Measurements from ENCODE around the gene IL34. TPM values are rescaled to one million over a fixed set of nuclear protein-coding genes. Genes with fewer than 3 reads are reported as not detected.

The IL34 gene
- total and polyA plus RNA-seq, 2 experiments from 2014 or later: not detected

DNA sequence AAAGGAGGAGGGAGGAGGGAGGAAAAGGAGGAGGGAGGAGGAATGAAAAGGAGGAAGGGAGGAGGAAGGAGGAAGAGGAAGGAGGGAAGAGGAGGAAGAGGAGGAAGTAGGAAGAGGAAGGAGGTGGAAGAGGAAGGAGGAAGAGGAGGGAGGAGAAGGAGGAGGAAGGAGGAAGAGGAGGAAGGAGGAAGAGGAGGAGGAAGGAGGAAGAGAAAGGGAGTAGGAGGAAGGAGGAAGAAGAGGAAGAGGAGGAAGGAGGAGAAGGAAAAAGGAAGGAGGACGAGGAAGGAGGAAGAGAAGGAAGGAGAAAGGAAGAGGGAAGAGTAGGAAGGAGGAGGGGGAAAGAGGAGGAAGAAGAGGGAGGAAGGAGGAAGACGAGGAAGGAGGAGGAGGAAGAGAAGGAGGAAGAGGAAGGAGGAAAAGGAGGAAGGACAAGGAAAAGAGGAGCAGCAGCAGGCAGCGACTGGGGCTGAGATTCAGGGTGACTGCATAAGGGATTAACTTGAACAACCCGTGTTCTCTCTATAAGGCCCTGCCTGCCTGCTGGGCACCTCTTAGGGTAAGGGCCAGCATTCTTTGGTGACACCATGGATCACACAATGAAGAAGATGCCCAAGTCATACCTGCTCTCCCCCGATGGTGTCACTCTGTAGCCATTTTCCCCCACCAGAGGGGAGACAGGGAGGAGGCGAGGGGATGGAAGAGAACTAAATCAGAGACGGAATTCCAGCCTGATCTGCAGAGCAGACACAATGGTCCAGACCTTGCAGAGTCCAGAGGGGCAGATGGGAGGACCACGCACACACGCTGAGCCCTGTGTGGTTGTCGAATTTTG is 1.4 kb upstream of the IL34 start:
- Histone ChIP-seq H3K4me2 (ENCODE audit: unreplicated experiment) (no peak overlapping the region), H3K9me3 (ENCODE audit: low read depth) (no peaks in the 10 kb centered on the region), H2AFZ (no peak overlapping the region), H3F3A (ENCODE audit: insufficient read depth) (no peaks in the 10 kb centered on the region), H3K9ac (no peak overlapping the region), H3K36me3 (ENCODE audit: low read depth) (no peaks in the 10 kb centered on the region), H3K4me3 (no peak overlapping the region), H3K27ac (no peak overlapping the region), H3K4me1 (ENCODE audit: insufficient read depth) (0 out of 2 replicates have a peak, but pooled peaks cover 7% of the 10 kb centered on the region), H3K9me2 (ENCODE audit: insufficient read depth) (no peaks in the 10 kb centered on the region), H3K79me2 (ENCODE audit: insufficient read depth) (no peaks in the 10 kb centered on the region), H4K20me1 (ENCODE audit: insufficient read depth) (no peaks in the 10 kb centered on the region), H3K27me3 (replicated peaks; ENCODE audit: insufficient read depth) (no peaks in the 10 kb centered on the region)
- DNase-seq: no peak
- TF ChIP-seq EZH2phosphoT487 (IDR thresholded peaks at IDR 0.05; ENCODE audit: insufficient read depth, low read depth): no peak
- TF ChIP-seq EZH2 (IDR thresholded peaks at IDR 0.05; ENCODE audit: insufficient read depth, poor library complexity, severe bottlenecking): no peak
- WGBS, 2 experiments (ENCODE audit: low coverage in 1 of 2, low lambda C conversion rate in 2 of 2, missing lambda C conversion rate in 2 of 2): 65 to 68% methylated on average over 10 of the region's 10 CpGs
- in situ Hi-C loops (cut with MboI): loop anchor here (10.0 kb wide), 2 partner anchors 110 to 290 kb away; no protein-coding TSS in a partner anchor

DNA sequence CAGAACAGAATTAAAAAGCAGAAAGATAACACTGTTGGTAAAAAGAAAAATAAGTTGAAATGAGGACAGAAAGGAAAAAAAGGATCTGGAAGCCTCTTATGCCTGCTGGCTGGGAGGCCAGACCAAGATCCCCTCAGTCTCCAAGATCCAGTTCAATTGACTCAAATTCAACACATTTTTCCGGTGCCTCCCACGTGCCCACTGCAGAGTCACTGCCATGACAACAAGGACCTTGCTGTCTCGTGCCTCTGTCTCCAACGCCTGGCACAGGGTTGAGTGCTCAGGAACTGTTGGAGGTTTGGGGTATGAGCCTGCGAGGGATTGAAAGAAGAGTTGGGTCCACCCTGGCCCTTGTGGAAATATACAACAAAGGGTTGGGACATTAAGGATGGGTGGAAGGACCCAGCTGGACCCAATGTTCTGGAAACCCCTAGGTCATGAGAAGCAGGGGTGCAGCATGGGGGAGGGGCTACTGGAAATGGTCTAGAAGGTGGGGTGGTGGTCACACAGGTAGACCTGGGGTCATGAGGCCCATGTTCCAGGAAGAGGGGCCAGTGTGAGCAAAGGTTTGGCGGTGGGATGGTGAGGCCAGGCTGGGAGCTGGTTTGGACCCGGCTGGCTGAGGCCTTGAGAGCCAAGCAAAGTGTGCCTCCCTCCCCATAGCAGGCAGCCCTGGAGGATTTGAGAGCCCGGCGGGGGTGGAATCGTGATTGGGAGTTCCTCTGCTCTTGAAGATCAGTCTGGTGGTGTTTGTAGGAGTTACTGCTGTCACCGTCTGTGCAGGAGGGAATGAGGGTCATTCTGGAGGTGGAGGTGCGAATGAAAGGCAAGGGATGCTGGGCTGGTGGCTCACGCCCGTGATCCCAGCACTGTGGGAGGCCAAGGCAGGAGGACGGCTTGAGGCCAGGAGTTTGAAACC is 1.3 kb downstream of the IL34 start:
- Histone ChIP-seq H3K27ac (no peak overlapping the region), H3K9me2 (ENCODE audit: insufficient read depth) (no peaks in the 10 kb centered on the region), H3K9ac (no peak overlapping the region), H3K4me3 (no peak overlapping the region), H2AFZ (0 out of 2 replicates have a peak overlapping the region, but pooled peaks have one; percentile 39), H3K36me3 (ENCODE audit: low read depth) (no peaks in the 10 kb centered on the region), H4K20me1 (ENCODE audit: insufficient read depth) (no peaks in the 10 kb centered on the region), H3K4me1 (ENCODE audit: insufficient read depth) (0 out of 2 replicates have a peak, but pooled peaks cover 7% of the 10 kb centered on the region), H3K27me3 (replicated peaks; ENCODE audit: insufficient read depth) (no peaks in the 10 kb centered on the region), H3K79me2 (ENCODE audit: insufficient read depth) (no peaks in the 10 kb centered on the region), H3K4me2 (ENCODE audit: unreplicated experiment) (no peak overlapping the region), H3K9me3 (ENCODE audit: low read depth) (no peaks in the 10 kb centered on the region), H3F3A (ENCODE audit: insufficient read depth) (no peaks in the 10 kb centered on the region)
- TF ChIP-seq EZH2phosphoT487 (IDR thresholded peaks at IDR 0.05; ENCODE audit: insufficient read depth, low read depth) (no peak), EZH2 (IDR thresholded peaks at IDR 0.05; ENCODE audit: insufficient read depth, poor library complexity, severe bottlenecking) (no peak)
- in situ Hi-C loops (cut with MboI): loop anchor here (10.0 kb wide), 2 partner anchors 113 to 293 kb away; no protein-coding TSS in a partner anchor
- 62% methylated on average over 15 of the region's 15 CpGs for WGBS, 2 experiments (ENCODE audit: low coverage in 1 of 2, low lambda C conversion rate in 2 of 2, missing lambda C conversion rate in 2 of 2)
- peak; percentile 59 for DNase-seq

GRCh38 chr16:70648606-70649005 is 2.2 kb downstream of the IL34 start:
- no peaks in the 10 kb centered on the region for H3K36me3 ChIP-seq (ENCODE audit: low read depth)
- H3K4me1 ChIP-seq (ENCODE audit: insufficient read depth): 0 out of 2 replicates have a peak, but pooled peaks cover 7% of the 10 kb centered on the region
- H3K4me2 ChIP-seq (ENCODE audit: unreplicated experiment): no peak overlapping the region
- no peak overlapping the region for H3K9ac ChIP-seq
- 86 to 95% methylated on average over 4 to 6 of the region's 6 CpGs for WGBS, 2 experiments (ENCODE audit: low coverage in 1 of 2, low lambda C conversion rate in 2 of 2, missing lambda C conversion rate in 2 of 2)
- no peak overlapping the region for H2AFZ ChIP-seq
- H3K4me3 ChIP-seq: no peak overlapping the region
- no peaks in the 10 kb centered on the region for H3K27me3 ChIP-seq (replicated peaks; ENCODE audit: insufficient read depth)
- no peaks in the 10 kb centered on the region for H3K79me2 ChIP-seq (ENCODE audit: insufficient read depth)
- no peaks in the 10 kb centered on the region for H3F3A ChIP-seq (ENCODE audit: insufficient read depth)
- H3K9me2 ChIP-seq (ENCODE audit: insufficient read depth): no peaks in the 10 kb centered on the region
- H4K20me1 ChIP-seq (ENCODE audit: insufficient read depth): no peaks in the 10 kb centered on the region
- no peak for DNase-seq
- TF ChIP-seq EZH2phosphoT487 (IDR thresholded peaks at IDR 0.05; ENCODE audit: insufficient read depth, low read depth) (no peak), EZH2 (IDR thresholded peaks at IDR 0.05; ENCODE audit: insufficient read depth, poor library complexity, severe bottlenecking) (no peak)
- in situ Hi-C loops (cut with MboI): loop anchor here (10.0 kb wide), 2 partner anchors 114 to 294 kb away; no protein-coding TSS in a partner anchor
- no peaks in the 10 kb centered on the region for H3K9me3 ChIP-seq (ENCODE audit: low read depth)
- H3K27ac ChIP-seq: no peak overlapping the region

DNA sequence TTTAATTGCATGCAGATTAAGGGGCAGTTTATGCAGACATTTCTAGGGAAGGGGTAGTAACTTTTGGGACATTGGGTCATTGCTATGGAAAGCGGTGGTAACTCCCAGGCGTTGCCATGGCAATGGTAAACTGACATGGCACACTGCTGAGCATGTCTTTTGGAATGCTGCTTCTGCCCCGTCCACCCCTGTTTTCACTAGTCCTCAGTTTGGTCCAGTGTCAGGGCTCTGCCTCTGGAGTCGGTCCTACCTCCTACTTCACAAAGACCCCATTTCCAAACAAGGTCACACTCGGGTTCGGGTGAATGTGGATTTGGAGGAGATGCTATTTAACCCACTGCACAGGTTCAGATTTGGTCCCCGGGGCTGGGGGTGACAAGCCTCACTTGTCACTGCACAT is 2.9 kb downstream of the IL34 start:
- Histone ChIP-seq H3K9ac (no peak overlapping the region), H3K4me1 (ENCODE audit: insufficient read depth) (0 out of 2 replicates have a peak, but pooled peaks cover 10% of the 10 kb centered on the region), H4K20me1 (ENCODE audit: insufficient read depth) (no peaks in the 10 kb centered on the region), H3K9me3 (ENCODE audit: low read depth) (no peaks in the 10 kb centered on the region), H3K27me3 (replicated peaks; ENCODE audit: insufficient read depth) (no peaks in the 10 kb centered on the region), H2AFZ (no peak overlapping the region), H3K4me2 (ENCODE audit: unreplicated experiment) (no peak overlapping the region), H3K9me2 (ENCODE audit: insufficient read depth) (no peaks in the 10 kb centered on the region), H3F3A (ENCODE audit: insufficient read depth) (no peaks in the 10 kb centered on the region), H3K4me3 (no peak overlapping the region), H3K36me3 (ENCODE audit: low read depth) (no peaks in the 10 kb centered on the region), H3K27ac (no peak overlapping the region), H3K79me2 (ENCODE audit: insufficient read depth) (no peaks in the 10 kb centered on the region)
- in situ Hi-C loops (cut with MboI): loop anchor here (10.0 kb wide), 2 partner anchors 114 to 294 kb away; no protein-coding TSS in a partner anchor
- peak; percentile 69 for DNase-seq
- TF ChIP-seq EZH2phosphoT487 (IDR thresholded peaks at IDR 0.05; ENCODE audit: insufficient read depth, low read depth) (no peak), EZH2 (IDR thresholded peaks at IDR 0.05; ENCODE audit: insufficient read depth, poor library complexity, severe bottlenecking) (no peak)
- WGBS, 2 experiments (ENCODE audit: low coverage in 1 of 2, low lambda C conversion rate in 2 of 2, missing lambda C conversion rate in 2 of 2): 66 to 67% methylated on average over 7 of the region's 7 CpGs
